HCT116 (cell line): ENCODE measurements around the gene SCFD2. TPM values are rescaled to one million over a fixed set of nuclear protein-coding genes. Genes with fewer than 3 reads are reported as not detected.

Source experiments
- ATAC-seq: fragments of 200-7000 bp; cut with Tn5 transposase; 2 replicates; pipeline ENCODE4 v1.9.1; 2020; ENCODE audit warnings: mild to moderate bottlenecking, moderate library complexity
- BruUV-seq: library from RNA; stranded (reverse); fragments of 400-500 nt; replicated peaks from 2 replicates; lab custom pipeline; 2021; lab: Mats Ljungman, UMichigan
- CTCF ChIA-PET: fragments of 300-600 bp; sonication (Branson Sonifier 250); formaldehyde crosslinking; loops from one replicate; lab custom pipeline; 2021; ENCODE audit warnings: antibody characterized with exemption; lab: Charles Lee
- POLR2A ChIA-PET: fragments of 300-600, 350-600 bp; sonication (Branson Sonifier 250); formaldehyde crosslinking; loops from one replicate; lab custom pipeline; 2021; ENCODE audit warnings: antibody characterized with exemption; lab: Charles Lee
- RAD21 ChIA-PET, 2 experiments: fragments of 300-600 bp; sonication (Branson Sonifier 250); formaldehyde crosslinking; loops; one replicate each; lab custom pipeline; 2023; ENCODE audit warnings: low total read pairs in 2 of 2; ENCODE audit not compliant: uncharacterized antibody in 2 of 2, unreplicated experiment in 2 of 2, low non-redundant PET in 1 of 2; lab: Charles Lee
- DNase-seq: peaks from one replicate; pipeline ENCODE4 v3.0.0-alpha.2; 2010; ENCODE audit warnings: low read depth, low spot score
- H2AFZ ChIP-seq: fragments of 200-600 bp; shearing (Covaris generic), sonication (generic); 2 replicates; pipeline ENCODE4 v1.6.1; 2017; ENCODE audit warnings: low read depth, mixed run types, mixed read lengths, antibody characterized with exemption, low read length; ENCODE audit not compliant: poor library complexity, severe bottlenecking
- H3K27ac ChIP-seq: 2 replicates; pipeline ENCODE4 v1.5.1; 2012; ENCODE audit warnings: low read depth, low read length
- H3K27me3 ChIP-seq: fragments of 200-600 bp; sonication (generic); 2 replicates; pipeline ENCODE4 v1.6.1; 2016; ENCODE audit warnings: mixed run types, low read length, mixed read lengths; ENCODE audit not compliant: insufficient read depth
- H3K36me3 ChIP-seq, 2 experiments: fragments of 200-500 bp in 1 of 2; fragments of 200-600 bp in 1 of 2; sonication (Bioruptor generic) in 1 of 2; sonication (generic) in 1 of 2; 2 replicates each; pipeline versions ENCODE4 v1.5.1 to v1.6.1; 2014 to 2016; ENCODE audit warnings: low read length in 2 of 2, inconsistent platforms in 1 of 2, mixed read lengths in 1 of 2, mixed run types in 1 of 2; ENCODE audit not compliant: insufficient read depth in 2 of 2, control insufficient read depth in 1 of 2
- H3K4me1 ChIP-seq, 2 experiments: fragments of 200-600 bp in 1 of 2; sonication (generic) in 1 of 2; 2 replicates each; pipeline versions ENCODE4 v1.5.1 to v1.6.1; 2012 to 2017; ENCODE audit warnings: low read length in 2 of 2, inconsistent platforms in 1 of 2, mild to moderate bottlenecking in 1 of 2, mixed read lengths in 1 of 2, mixed run types in 1 of 2, moderate library complexity in 1 of 2; ENCODE audit not compliant: insufficient read depth in 2 of 2, control insufficient read depth in 1 of 2
- H3K4me2 ChIP-seq: fragments of 200-600 bp; sonication (generic); 2 replicates; pipeline ENCODE4 v1.6.1; 2017; ENCODE audit warnings: mixed run types, low read length, mixed read lengths
- H3K4me3 ChIP-seq, 2 experiments: fragments of 200-600 bp in 1 of 2; sonication (generic) in 1 of 2; replicated peaks in 1 of 2; 2 replicates each; pipeline ENCODE4 v1.5.1; 2011 to 2016; ENCODE audit warnings: low read length in 2 of 2, control low read depth in 1 of 2, low read depth in 1 of 2, mild to moderate bottlenecking in 1 of 2, mixed read lengths in 1 of 2, mixed run types in 1 of 2
- H3K79me2 ChIP-seq: fragments of 200-600 bp; sonication (generic); 2 replicates; pipeline ENCODE4 v1.6.1; 2017; ENCODE audit warnings: mild to moderate bottlenecking, mixed run types, low read length, moderate library complexity, mixed read lengths; ENCODE audit not compliant: insufficient read depth
- H3K9ac ChIP-seq: fragments of 200-600 bp; sonication (generic); 2 replicates; pipeline ENCODE4 v1.6.1; 2016; ENCODE audit warnings: low read length, mixed read lengths
- H3K9me2 ChIP-seq: fragments of 200-600 bp; sonication (generic), shearing (Covaris generic); 2 replicates; pipeline ENCODE4 v1.6.1; 2017; ENCODE audit warnings: mixed run types, mild to moderate bottlenecking, moderate library complexity; ENCODE audit not compliant: insufficient read depth
- H3K9me3 ChIP-seq, 2 experiments: fragments of 200-500 bp in 1 of 2; fragments of 200-600 bp in 1 of 2; sonication (Bioruptor generic) in 1 of 2; sonication (generic) in 1 of 2; 2 replicates each; pipeline ENCODE4 v1.6.1; 2014 to 2017; ENCODE audit warnings: low read length in 2 of 2, mixed read lengths in 2 of 2, inconsistent platforms in 1 of 2, low read depth in 1 of 2, mild to moderate bottlenecking in 1 of 2, mixed run types in 1 of 2, moderate library complexity in 1 of 2; ENCODE audit not compliant: control insufficient read depth in 1 of 2, insufficient read depth in 1 of 2
- H4K20me1 ChIP-seq: fragments of 200-600 bp; sonication (generic), shearing (Covaris generic); 2 replicates; pipeline ENCODE4 v1.6.1; 2017; ENCODE audit warnings: mixed run types, mild to moderate bottlenecking, moderate library complexity; ENCODE audit not compliant: insufficient read depth
- CEBPB ChIP-seq: IDR thresholded peaks from 2 replicates; pipeline ENCODE4 v1.6.1; 2012; ENCODE audit warnings: low read depth
- EGR1 ChIP-seq: IDR thresholded peaks from 2 replicates; pipeline ENCODE4 v1.6.1; 2012; ENCODE audit warnings: low read depth
- EZH2 ChIP-seq: fragments of 200-600 bp; sonication (generic); IDR thresholded peaks from 2 replicates; pipeline ENCODE4 v1.6.1; 2017; ENCODE audit warnings: antibody characterized with exemption, mixed run types
- EZH2phosphoT487 ChIP-seq: fragments of 200-600 bp; IDR thresholded peaks from 2 replicates; pipeline ENCODE4 v1.6.1; 2018; ENCODE audit warnings: antibody characterized with exemption, borderline replicate concordance
- JUND ChIP-seq: IDR thresholded peaks from 2 replicates; pipeline ENCODE4 v1.6.1; 2012
- POLR2A ChIP-seq: IDR thresholded peaks from 2 replicates; pipeline ENCODE4 v1.7.0; 2011; ENCODE audit warnings: borderline replicate concordance; ENCODE audit not compliant: insufficient read depth, insufficient read length; ENCODE audit errors: extremely low read depth
- POLR2AphosphoS5 ChIP-seq: IDR thresholded peaks from 2 replicates; pipeline ENCODE4 v1.6.1; 2011; ENCODE audit warnings: mild to moderate bottlenecking, low read depth, low read length, moderate library complexity
- RAD21 ChIP-seq: IDR thresholded peaks from 2 replicates; pipeline ENCODE4 v1.6.1; 2012; ENCODE audit warnings: low read depth, mild to moderate bottlenecking
- TCF7L2 ChIP-seq: IDR thresholded peaks from 2 replicates; pipeline ENCODE4 v1.7.0; 2011; ENCODE audit warnings: borderline replicate concordance, inconsistent platforms; ENCODE audit not compliant: insufficient read depth, insufficient read length; ENCODE audit errors: extremely low read depth
- YY1 ChIP-seq: IDR thresholded peaks from 2 replicates; pipeline ENCODE4 v1.6.1; 2011; ENCODE audit warnings: low read length, low read depth, moderate library complexity, mild to moderate bottlenecking; ENCODE audit not compliant: insufficient replicate concordance; ENCODE audit errors: extremely low read depth
- ZFX ChIP-seq: fragments of 450-650 bp; IDR thresholded peaks from 2 replicates; pipeline ENCODE4 v1.6.1; 2017
- intact Hi-C: fragments of 100-400 bp; cut with micrococcal nuclease; formaldehyde crosslinking; loops from 2 replicates; pipeline ENCODE4 v1.10.0; 2022
- total RNA-seq: library from RNA; stranded (reverse); gene quantifications from one replicate; pipeline ENCODE4 v1.2.1, GENCODE V29; 2021; ENCODE audit not compliant: unreplicated experiment
- TF ChIP-seq, protein P1 (sequence below), 3 experiments: fragments of 200-600 bp in 1 of 3; sonication (generic) in 1 of 3; IDR thresholded peaks in 2 of 3; conservative IDR thresholded peaks in 1 of 3; 2 replicates each; pipeline ENCODE4 v1.5.1; 2012 to 2017; ENCODE audit warnings: low read depth in 2 of 3, low read length in 2 of 3, antibody characterized with exemption in 1 of 3, borderline replicate concordance in 1 of 3, control low read depth in 1 of 3, mild to moderate bottlenecking in 1 of 3, mixed read lengths in 1 of 3, mixed run types in 1 of 3, moderate library complexity in 1 of 3; ENCODE audit not compliant: insufficient read depth in 1 of 3
- TF ChIP-seq, protein P2 (sequence below): IDR thresholded peaks from 2 replicates; pipeline ENCODE4 v1.6.1; 2012
- TF ChIP-seq, protein P3 (sequence below): IDR thresholded peaks from 2 replicates; pipeline ENCODE4 v1.6.1; 2011; ENCODE audit warnings: mild to moderate bottlenecking, low read length, moderate library complexity; ENCODE audit not compliant: insufficient replicate concordance; ENCODE audit errors: extremely low read depth
- TF ChIP-seq, protein P4 (sequence below): IDR thresholded peaks from 2 replicates; pipeline ENCODE4 v1.6.1; 2012

The SCFD2 gene
- total RNA-seq, 1 experiment from 2014 or later = 13.6 TPM

DNA sequence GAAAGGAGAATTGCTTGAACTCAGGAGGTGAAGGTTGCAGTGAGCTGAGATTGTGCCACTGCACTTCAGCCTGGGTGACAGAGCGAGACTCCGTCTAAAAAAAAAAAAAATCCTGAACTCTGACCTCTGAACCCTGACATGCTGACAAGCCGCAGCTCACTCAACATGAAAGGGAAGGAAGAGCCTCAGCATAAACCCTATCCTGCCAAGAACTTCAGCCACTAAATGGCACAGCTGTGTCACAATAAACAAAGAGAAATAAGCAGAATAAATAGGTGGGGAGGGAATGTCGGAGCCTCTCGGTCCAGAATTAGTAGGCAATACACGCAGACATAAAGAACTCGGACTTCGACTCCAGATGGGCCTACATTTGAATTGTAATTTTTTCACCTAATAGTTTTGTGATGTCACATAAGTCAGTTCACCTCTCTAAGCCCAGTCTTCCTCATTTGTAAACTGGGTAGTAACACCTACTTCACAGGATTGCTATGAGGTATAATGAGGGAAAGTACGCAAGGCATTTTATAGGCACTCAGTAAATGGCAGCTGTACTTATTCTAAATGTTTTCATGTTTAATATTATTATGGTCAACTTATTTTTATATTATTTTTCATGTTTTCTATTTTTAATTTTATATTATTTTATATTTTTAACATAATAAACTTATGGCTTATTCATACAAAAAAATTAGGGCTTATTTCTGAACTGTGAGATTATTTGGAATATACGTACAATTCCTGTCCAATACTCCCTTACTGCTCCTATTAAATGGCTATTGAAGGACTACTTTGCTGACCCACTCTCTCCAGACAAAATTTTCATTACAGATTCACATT, 243.4 kb downstream of the SCFD2 start:
- ChIA-PET CTCF (no interaction called here), POLR2A (no interaction called here), RAD21 (no interaction called here)
- TF ChIP-seq EZH2 (no peak), ZFX (no peak)
- TF ChIP-seq, protein P1, sequence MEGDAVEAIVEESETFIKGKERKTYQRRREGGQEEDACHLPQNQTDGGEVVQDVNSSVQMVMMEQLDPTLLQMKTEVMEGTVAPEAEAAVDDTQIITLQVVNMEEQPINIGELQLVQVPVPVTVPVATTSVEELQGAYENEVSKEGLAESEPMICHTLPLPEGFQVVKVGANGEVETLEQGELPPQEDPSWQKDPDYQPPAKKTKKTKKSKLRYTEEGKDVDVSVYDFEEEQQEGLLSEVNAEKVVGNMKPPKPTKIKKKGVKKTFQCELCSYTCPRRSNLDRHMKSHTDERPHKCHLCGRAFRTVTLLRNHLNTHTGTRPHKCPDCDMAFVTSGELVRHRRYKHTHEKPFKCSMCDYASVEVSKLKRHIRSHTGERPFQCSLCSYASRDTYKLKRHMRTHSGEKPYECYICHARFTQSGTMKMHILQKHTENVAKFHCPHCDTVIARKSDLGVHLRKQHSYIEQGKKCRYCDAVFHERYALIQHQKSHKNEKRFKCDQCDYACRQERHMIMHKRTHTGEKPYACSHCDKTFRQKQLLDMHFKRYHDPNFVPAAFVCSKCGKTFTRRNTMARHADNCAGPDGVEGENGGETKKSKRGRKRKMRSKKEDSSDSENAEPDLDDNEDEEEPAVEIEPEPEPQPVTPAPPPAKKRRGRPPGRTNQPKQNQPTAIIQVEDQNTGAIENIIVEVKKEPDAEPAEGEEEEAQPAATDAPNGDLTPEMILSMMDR (IDR thresholded peaks at IDR 0.05 in 2 of 3, conservative IDR thresholded peaks at IDR 0.05 in 1 of 3; ENCODE audit: borderline replicate concordance in 1 of 3, insufficient read depth in 1 of 3, low read depth in 2 of 3, low read length in 2 of 3) = no peak
- no peaks in the 10 kb centered on the region for H3K36me3 ChIP-seq
- no peaks in the 10 kb centered on the region for H3K27me3 ChIP-seq
- H3K27ac ChIP-seq = no peak overlapping the region
- intact Hi-C loops = no loop called here
- no peak overlapping the region for H3K4me2 ChIP-seq
- H3K4me1 ChIP-seq = no peaks in the 10 kb centered on the region
- H3K9ac ChIP-seq = no peak overlapping the region
- no peaks in the 10 kb centered on the region for H3K9me2 ChIP-seq
- H3K9me3 ChIP-seq = no peaks in the 10 kb centered on the region
- no peaks in the 10 kb centered on the region for H3K79me2 ChIP-seq
- ATAC-seq (no peak), DNase-seq (no peak)
- no peaks in the 10 kb centered on the region for H4K20me1 ChIP-seq
- no peak overlapping the region for H2AFZ ChIP-seq
- BruUV-seq = no TSS peak
- H3K4me3 ChIP-seq = no peak overlapping the region

DNA sequence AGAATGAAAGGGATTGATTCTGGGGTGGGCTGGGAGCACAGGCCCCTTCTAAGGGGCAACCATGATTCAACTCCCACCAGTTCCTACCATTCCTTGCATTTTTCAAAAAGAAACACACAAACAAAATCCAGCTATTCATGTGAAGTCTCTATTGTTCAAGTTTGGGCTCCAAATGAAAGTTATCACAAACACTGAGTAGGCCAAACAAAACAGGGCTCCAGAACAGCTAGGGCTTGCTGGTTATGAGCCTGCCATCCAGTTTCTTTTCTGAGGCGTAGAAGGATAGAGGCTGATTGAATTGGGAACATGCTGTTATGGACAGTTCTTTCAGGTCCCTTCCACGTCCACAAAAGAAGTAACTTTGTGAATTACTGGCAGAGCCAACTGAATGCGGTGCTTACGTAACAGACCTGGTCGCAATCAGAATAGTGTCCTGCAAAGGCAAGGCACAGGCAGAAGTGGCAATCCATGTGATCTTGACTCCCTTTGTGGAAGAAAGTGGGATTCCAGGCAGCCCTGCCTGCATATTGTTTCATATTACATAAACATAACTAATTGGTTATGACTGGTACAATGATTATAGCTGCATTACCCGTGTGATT, 244.5 kb downstream of the SCFD2 start:
- Histone ChIP-seq H3K27ac (no peak overlapping the region), H3K4me3 (no peak overlapping the region), H3K9me3 (no peaks in the 10 kb centered on the region), H3K9ac (no peak overlapping the region), H2AFZ (no peak overlapping the region), H3K4me2 (no peak overlapping the region), H3K36me3 (no peaks in the 10 kb centered on the region), H3K79me2 (no peaks in the 10 kb centered on the region), H3K4me1 (no peaks in the 10 kb centered on the region), H4K20me1 (no peaks in the 10 kb centered on the region), H3K27me3 (no peaks in the 10 kb centered on the region), H3K9me2 (no peaks in the 10 kb centered on the region)
- DNase-seq = no peak
- POLR2A ChIA-PET = no interaction called here
- BruUV-seq = no TSS peak
- CTCF ChIA-PET = no interaction called here
- no peak for ATAC-seq
- intact Hi-C loops = no loop called here
- RAD21 ChIA-PET = no interaction called here
- TF ChIP-seq YY1 (no peak), POLR2A (no peak), ZFX (no peak), EZH2 (no peak), EGR1 (no peak), CEBPB (no peak), JUND (no peak), RAD21 (no peak), TCF7L2 (no peak), EZH2phosphoT487 (no peak), POLR2AphosphoS5 (no peak)
- TF ChIP-seq, protein P2, sequence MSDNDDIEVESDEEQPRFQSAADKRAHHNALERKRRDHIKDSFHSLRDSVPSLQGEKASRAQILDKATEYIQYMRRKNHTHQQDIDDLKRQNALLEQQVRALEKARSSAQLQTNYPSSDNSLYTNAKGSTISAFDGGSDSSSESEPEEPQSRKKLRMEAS = no peak
- TF ChIP-seq, protein P3, sequence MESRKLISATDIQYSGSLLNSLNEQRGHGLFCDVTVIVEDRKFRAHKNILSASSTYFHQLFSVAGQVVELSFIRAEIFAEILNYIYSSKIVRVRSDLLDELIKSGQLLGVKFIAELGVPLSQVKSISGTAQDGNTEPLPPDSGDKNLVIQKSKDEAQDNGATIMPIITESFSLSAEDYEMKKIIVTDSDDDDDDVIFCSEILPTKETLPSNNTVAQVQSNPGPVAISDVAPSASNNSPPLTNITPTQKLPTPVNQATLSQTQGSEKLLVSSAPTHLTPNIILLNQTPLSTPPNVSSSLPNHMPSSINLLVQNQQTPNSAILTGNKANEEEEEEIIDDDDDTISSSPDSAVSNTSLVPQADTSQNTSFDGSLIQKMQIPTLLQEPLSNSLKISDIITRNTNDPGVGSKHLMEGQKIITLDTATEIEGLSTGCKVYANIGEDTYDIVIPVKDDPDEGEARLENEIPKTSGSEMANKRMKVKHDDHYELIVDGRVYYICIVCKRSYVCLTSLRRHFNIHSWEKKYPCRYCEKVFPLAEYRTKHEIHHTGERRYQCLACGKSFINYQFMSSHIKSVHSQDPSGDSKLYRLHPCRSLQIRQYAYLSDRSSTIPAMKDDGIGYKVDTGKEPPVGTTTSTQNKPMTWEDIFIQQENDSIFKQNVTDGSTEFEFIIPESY = no peak
- TF ChIP-seq, protein P4, sequence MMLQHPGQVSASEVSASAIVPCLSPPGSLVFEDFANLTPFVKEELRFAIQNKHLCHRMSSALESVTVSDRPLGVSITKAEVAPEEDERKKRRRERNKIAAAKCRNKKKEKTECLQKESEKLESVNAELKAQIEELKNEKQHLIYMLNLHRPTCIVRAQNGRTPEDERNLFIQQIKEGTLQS = no peak
